ENCODE data around the gene RAC3. TPM values are rescaled to one million over a fixed set of nuclear protein-coding genes. Genes with fewer than 3 reads are reported as not detected.

The RAC3 gene
- total RNA-seq, 4 donors from 2014 or later = 4.9 to 10.4 (median 7.0) TPM

- Histone ChIP-seq H3K36me3 (peaks cover 0 to 45% (median 7%) of the 10 kb centered on the region in 3 donors), H3K4me1 (peaks cover 25 to 41% (median 32%) of the 10 kb centered on the region in 3 donors), H3K4me3 (no peak overlapping the region), H3K9me3 (no peaks in the 10 kb centered on the region), H3K27me3 (no peaks in the 10 kb centered on the region), H3K27ac (no peak overlapping the region)
- TF ChIP-seq POLR2A (IDR thresholded peaks at IDR 0.05) (no peak), CTCF (IDR thresholded peaks at IDR 0.05) (no peak)
- intact Hi-C loops (cut with DNase I) = no loop called here
- 90 to 94% methylated on average over 6 to 16 of the region's 20 CpGs for WGBS, 2 donors
- no peak for DNase-seq
Observed at GRCh38 chr17:82048571-82048971, 17.1 kb downstream of the RAC3 start.

GRCh38 chr17:82049106-82049505 is 17.6 kb downstream of the RAC3 start:
- peaks cover 0 to 50% (median 13%) of the 10 kb centered on the region in 3 donors for H3K36me3 ChIP-seq
- TF ChIP-seq POLR2A (IDR thresholded peaks at IDR 0.05) = no peak
- TF ChIP-seq CTCF (IDR thresholded peaks at IDR 0.05) = no peak
- no peak for DNase-seq
- no peaks in the 10 kb centered on the region for H3K9me3 ChIP-seq
- peaks cover 28 to 46% (median 36%) of the 10 kb centered on the region in 3 donors for H3K4me1 ChIP-seq
- H3K27ac ChIP-seq = no peak overlapping the region
- H3K27me3 ChIP-seq = no peaks in the 10 kb centered on the region
- H3K4me3 ChIP-seq = no peak overlapping the region
- intact Hi-C loops (cut with DNase I) = no loop called here
- WGBS, 2 donors = 57 to 58% methylated on average over 2 to 3 of the region's 8 CpGs

- DNase-seq = no peak
- H3K9me3 ChIP-seq = no peaks in the 10 kb centered on the region
- H3K36me3 ChIP-seq = peaks cover 4 to 54% (median 15%) of the 10 kb centered on the region in 3 donors
- no peak for TF ChIP-seq POLR2A (IDR thresholded peaks at IDR 0.05)
- no peak for TF ChIP-seq CTCF (IDR thresholded peaks at IDR 0.05)
- no peaks in the 10 kb centered on the region for H3K27me3 ChIP-seq
- H3K27ac ChIP-seq = no peak overlapping the region
- intact Hi-C loops (cut with DNase I) = no loop called here
- 100% methylated on average over 1 of the region's 16 CpGs for WGBS, 2 donors
- H3K4me3 ChIP-seq = no peak overlapping the region
- H3K4me1 ChIP-seq = peaks cover 28 to 46% (median 36%) of the 10 kb centered on the region in 3 donors
Observed at GRCh38 chr17:82049521-82049971, 18.1 kb downstream of the RAC3 start.

GRCh38 chr17:82050152-82050760 is 18.8 kb downstream of the RAC3 start:
- Histone ChIP-seq H3K4me1 (peaks cover 28 to 47% (median 36%) of the 10 kb centered on the region in 3 donors), H3K27me3 (no peaks in the 10 kb centered on the region), H3K4me3 (peak overlapping the region in 3 of 4 donors; percentile 72 to 83 (median 83)), H3K27ac (peak overlapping the region in 3 of 4 donors; percentile 77 to 87 (median 86)), H3K36me3 (peaks cover 9 to 61% (median 22%) of the 10 kb centered on the region in 3 donors), H3K9me3 (no peaks in the 10 kb centered on the region)
- DNase-seq = no peak
- 94% methylated on average over 2 of the region's 28 CpGs; no CpG with 5 or more reads in 1 of the 2 donors for WGBS, 2 donors
- intact Hi-C loops (cut with DNase I) = no loop called here
- TF ChIP-seq POLR2A (IDR thresholded peaks at IDR 0.05) (no peak), CTCF (IDR thresholded peaks at IDR 0.05) (no peak)

DNA sequence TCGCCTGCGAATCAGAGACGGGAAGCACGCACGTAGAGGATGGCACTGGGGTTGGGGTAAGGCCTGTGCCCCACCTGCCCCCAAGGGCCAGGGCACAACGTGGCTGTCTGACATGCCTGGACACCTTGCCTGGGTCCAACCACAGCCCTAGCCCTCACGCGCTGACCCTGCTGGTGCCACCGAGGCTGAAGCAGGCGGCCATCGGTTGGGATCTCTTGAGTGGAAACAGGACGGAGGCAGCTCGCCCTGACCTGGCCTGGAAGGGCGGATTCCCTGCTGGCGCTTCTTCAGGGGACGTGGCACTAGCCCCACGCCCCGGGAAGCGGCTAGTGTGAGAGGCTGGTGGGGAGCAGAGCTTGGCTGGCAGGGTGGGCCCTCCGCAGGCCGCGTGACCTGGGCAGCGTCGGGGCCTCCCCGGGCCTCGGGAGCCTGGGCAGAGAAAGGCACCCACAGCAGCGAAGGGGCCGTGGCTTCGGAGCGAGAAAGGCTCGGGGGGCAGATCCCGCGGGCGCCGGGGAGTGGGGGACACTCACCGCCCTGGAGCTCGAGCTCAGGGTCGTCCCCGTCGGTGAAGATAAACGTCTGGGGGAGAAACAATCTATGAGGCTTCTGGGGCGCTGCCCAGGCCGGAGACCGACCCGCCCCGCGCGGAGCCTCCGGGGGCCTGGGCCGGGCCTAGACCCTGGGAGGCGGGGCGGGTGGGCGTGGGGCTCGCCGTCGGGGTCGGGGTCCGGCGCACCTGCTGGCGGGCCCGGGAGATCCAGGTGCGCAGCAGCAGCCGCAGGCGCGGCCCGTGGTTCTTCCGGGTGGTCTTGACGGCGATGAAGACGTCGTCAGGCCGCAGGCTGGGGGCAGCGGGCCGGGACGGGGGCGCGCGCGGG is 19.5 kb downstream of the RAC3 start:
- Histone ChIP-seq H3K27ac (peak overlapping the region; percentile 77 to 88 (median 86)), H3K9me3 (no peaks in the 10 kb centered on the region), H3K4me3 (peak overlapping the region; percentile 72 to 83 (median 80)), H3K27me3 (no peaks in the 10 kb centered on the region), H3K36me3 (peaks cover 16 to 69% (median 23%) of the 10 kb centered on the region in 3 donors), H3K4me1 (peaks cover 28 to 51% (median 36%) of the 10 kb centered on the region in 3 donors)
- DNase-seq = no peak
- TF ChIP-seq CTCF (IDR thresholded peaks at IDR 0.05) = no peak
- TF ChIP-seq POLR2A (IDR thresholded peaks at IDR 0.05) = no peak
- 1% methylated on average over 14 of the region's 79 CpGs; no CpG with 5 or more reads in 1 of the 2 donors for WGBS, 2 donors
- intact Hi-C loops (cut with DNase I) = no loop called here

All from esophagus squamous epithelium (tissue), 5 donors.